Left renal pelvis (tissue), 4 donors: ENCODE data around the gene ROR1. TPM values are rescaled to one million over a fixed set of nuclear protein-coding genes. Genes with fewer than 3 reads are reported as not detected.
"Not testable (repeated sequence)": the region's sequence is repeated elsewhere in the genome, so short reads cannot be mapped to it uniquely, and the experiment has no call there.

Experiments used
- DNase-seq, 4 donors: peaks; one replicate each; pipeline ENCODE4 v3.0.0-alpha.2; 2013; ENCODE audit warnings: low read depth in 4 of 4, low spot score in 3 of 4
- polyA plus RNA-seq, 4 donors: library from polyadenylated mRNA; unstranded; fragments of 120-200 nt; gene quantifications; one replicate each; pipeline ENCODE4 v1.2.1, GENCODE V29; 2013; ENCODE audit not compliant: insufficient read length in 4 of 4

ROR1 gene
- polyA plus RNA-seq, 4 donors: 28.2 to 116 (median 39.3) TPM

GRCh38 chr1:64073705-64074104, 299.9 kb downstream of the ROR1 start:
- no peak for DNase-seq

GRCh38 chr1:64074767-64075166, 300.9 kb downstream of the ROR1 start:
- DNase-seq: no peak

GRCh38 chr1:64077281-64077940, 303.6 kb downstream of the ROR1 start:
- no peak for DNase-seq

- DNase-seq: no peak
Measured at GRCh38 chr1:64080941-64081562, 307.2 kb downstream of the ROR1 start.

GRCh38 chr1:64082459-64082858, 308.6 kb downstream of the ROR1 start:
- no peak for DNase-seq

- no peak for DNase-seq
Measured at GRCh38 chr1:64084451-64084850, 310.6 kb downstream of the ROR1 start.

GRCh38 chr1:64087768-64088167, 314.0 kb downstream of the ROR1 start:
- no peak for DNase-seq

- DNase-seq: no peak
Measured at GRCh38 chr1:64090436-64090835, 316.6 kb downstream of the ROR1 start.

- no peak for DNase-seq
Measured at GRCh38 chr1:64092851-64093371, 319.1 kb downstream of the ROR1 start.

- DNase-seq: no peak
Measured at GRCh38 chr1:64093941-64094340, 320.1 kb downstream of the ROR1 start.

GRCh38 chr1:64095832-64096231, 322.0 kb downstream of the ROR1 start:
- DNase-seq: no peak

- no peak for DNase-seq
Measured at GRCh38 chr1:64097859-64098258, 324.0 kb downstream of the ROR1 start.

- no peak for DNase-seq
Measured at GRCh38 chr1:64098436-64098835, 324.6 kb downstream of the ROR1 start.

GRCh38 chr1:64098846-64099582, 325.2 kb downstream of the ROR1 start:
- DNase-seq: no peak

- DNase-seq: no peak
Measured at GRCh38 chr1:64100791-64101190, 327.0 kb downstream of the ROR1 start.

- DNase-seq: not testable (repeated sequence)
Measured at GRCh38 chr1:64104585-64104984, 330.8 kb downstream of the ROR1 start.

- no peak for DNase-seq
Measured at GRCh38 chr1:64107118-64107519, 333.3 kb downstream of the ROR1 start.

- DNase-seq: no peak
Measured at GRCh38 chr1:64107632-64108031, 333.8 kb downstream of the ROR1 start.

- no peak for DNase-seq
Measured at GRCh38 chr1:64110924-64111777, 337.3 kb downstream of the ROR1 start.

- no peak for DNase-seq
Measured at GRCh38 chr1:64111787-64112186, 338.0 kb downstream of the ROR1 start.

GRCh38 chr1:64112281-64112680, 338.5 kb downstream of the ROR1 start:
- no peak for DNase-seq
